ENCODE data around the gene FAM219B.

Gene FAM219B

GRCh38 chr15:74908635-74909034 lies 2.0 kb upstream of the FAM219B start:
- H3K27ac ChIP-seq: no peak overlapping the region
- H3K4me3 ChIP-seq: no peak overlapping the region
- H3K9ac ChIP-seq (ENCODE audit: insufficient read length): no peak overlapping the region
- no peak for DNase-seq (ENCODE audit: low read depth, low spot score)
- H3K36me3 ChIP-seq (ENCODE audit: insufficient read depth, low read length): peaks cover 36% of the 10 kb centered on the region
- H3K9me3 ChIP-seq (ENCODE audit: low read depth, low read length): no peaks in the 10 kb centered on the region
- TF ChIP-seq POLR2AphosphoS5 (IDR thresholded peaks at IDR 0.05; ENCODE audit: borderline replicate concordance, low read depth, low read length) (no peak), EZH2 (IDR thresholded peaks at IDR 0.05) (no peak), FOXP2 (optimal IDR thresholded peaks at IDR 0.05; ENCODE audit: control extremely low read depth, extremely low read length, insufficient read depth) (no peak)

GRCh38 chr15:74907163-74907870 lies 666 bp upstream of the FAM219B start:
- H3K36me3 ChIP-seq (ENCODE audit: insufficient read depth, low read length): peaks cover 35% of the 10 kb centered on the region
- H3K9me3 ChIP-seq (ENCODE audit: low read depth, low read length): no peaks in the 10 kb centered on the region
- DNase-seq (ENCODE audit: low read depth, low spot score): no peak
- H3K27ac ChIP-seq: peak overlapping the region; percentile 82
- no peak for TF ChIP-seq EZH2 (IDR thresholded peaks at IDR 0.05)
- TF ChIP-seq POLR2AphosphoS5 (IDR thresholded peaks at IDR 0.05; ENCODE audit: borderline replicate concordance, low read depth, low read length): no peak
- no peak for TF ChIP-seq FOXP2 (optimal IDR thresholded peaks at IDR 0.05; ENCODE audit: control extremely low read depth, extremely low read length, insufficient read depth)
- H3K9ac ChIP-seq (ENCODE audit: insufficient read length): peak overlapping the region; percentile 84
- peak overlapping the region; percentile 87 for H3K4me3 ChIP-seq

GRCh38 chr15:74906067-74906449 lies 593 bp downstream of the FAM219B start:
- Histone ChIP-seq H3K9ac (ENCODE audit: insufficient read length) (peak overlapping the region; percentile 84), H3K27ac (peak overlapping the region; percentile 82), H3K4me3 (peak overlapping the region; percentile 87), H3K9me3 (ENCODE audit: low read depth, low read length) (no peaks in the 10 kb centered on the region), H3K36me3 (ENCODE audit: insufficient read depth, low read length) (peaks cover 39% of the 10 kb centered on the region)
- TF ChIP-seq FOXP2 (optimal IDR thresholded peaks at IDR 0.05; ENCODE audit: control extremely low read depth, extremely low read length, insufficient read depth) (no peak), EZH2 (IDR thresholded peaks at IDR 0.05) (no peak), POLR2AphosphoS5 (IDR thresholded peaks at IDR 0.05; ENCODE audit: borderline replicate concordance, low read depth, low read length) (no peak)
- DNase-seq (ENCODE audit: low read depth, low spot score): no peak

GRCh38 chr15:74904190-74904805 lies 2.4 kb downstream of the FAM219B start:
- no peak overlapping the region for H3K9ac ChIP-seq (ENCODE audit: insufficient read length)
- H3K27ac ChIP-seq: 0 out of 2 replicates have a peak overlapping the region, but pooled peaks have one; percentile 26
- no peak overlapping the region for H3K4me3 ChIP-seq
- no peak for DNase-seq (ENCODE audit: low read depth, low spot score)
- H3K9me3 ChIP-seq (ENCODE audit: low read depth, low read length): no peaks in the 10 kb centered on the region
- TF ChIP-seq POLR2AphosphoS5 (IDR thresholded peaks at IDR 0.05; ENCODE audit: borderline replicate concordance, low read depth, low read length) (no peak), EZH2 (IDR thresholded peaks at IDR 0.05) (no peak), FOXP2 (optimal IDR thresholded peaks at IDR 0.05; ENCODE audit: control extremely low read depth, extremely low read length, insufficient read depth) (no peak)
- peaks cover 52% of the 10 kb centered on the region for H3K36me3 ChIP-seq (ENCODE audit: insufficient read depth, low read length)

- Histone ChIP-seq H3K4me3 (no peak overlapping the region), H3K9ac (ENCODE audit: insufficient read length) (no peak overlapping the region), H3K27ac (0 out of 2 replicates have a peak overlapping the region, but pooled peaks have one; percentile 26), H3K9me3 (ENCODE audit: low read depth, low read length) (no peaks in the 10 kb centered on the region), H3K36me3 (ENCODE audit: insufficient read depth, low read length) (peaks cover 58% of the 10 kb centered on the region)
- DNase-seq (ENCODE audit: low read depth, low spot score): no peak
- TF ChIP-seq POLR2AphosphoS5 (IDR thresholded peaks at IDR 0.05; ENCODE audit: borderline replicate concordance, low read depth, low read length): no peak
- no peak for TF ChIP-seq FOXP2 (optimal IDR thresholded peaks at IDR 0.05; ENCODE audit: control extremely low read depth, extremely low read length, insufficient read depth)
- TF ChIP-seq EZH2 (IDR thresholded peaks at IDR 0.05): no peak
Observed at GRCh38 chr15:74903676-74904075, 3.0 kb downstream of the FAM219B start.

- no peak for TF ChIP-seq EZH2 (IDR thresholded peaks at IDR 0.05)
- no peak for TF ChIP-seq POLR2AphosphoS5 (IDR thresholded peaks at IDR 0.05; ENCODE audit: borderline replicate concordance, low read depth, low read length)
- TF ChIP-seq FOXP2 (optimal IDR thresholded peaks at IDR 0.05; ENCODE audit: control extremely low read depth, extremely low read length, insufficient read depth): no peak
- Histone ChIP-seq H3K9ac (ENCODE audit: insufficient read length) (no peak overlapping the region), H3K27ac (peak overlapping the region; percentile 4; the same call in 1 of the 2 replicates), H3K4me3 (no peak overlapping the region), H3K36me3 (ENCODE audit: insufficient read depth, low read length) (peaks cover 62% of the 10 kb centered on the region), H3K9me3 (ENCODE audit: low read depth, low read length) (no peaks in the 10 kb centered on the region)
- no peak for DNase-seq (ENCODE audit: low read depth, low spot score)
Observed at GRCh38 chr15:74902295-74903075, 4.2 kb downstream of the FAM219B start.

GRCh38 chr15:74901612-74902063 lies 5.0 kb downstream of the FAM219B start:
- peak; percentile 40 for DNase-seq (ENCODE audit: low read depth, low spot score)
- Histone ChIP-seq H3K4me3 (no peak overlapping the region), H3K9ac (ENCODE audit: insufficient read length) (no peak overlapping the region), H3K36me3 (ENCODE audit: insufficient read depth, low read length) (peaks cover 62% of the 10 kb centered on the region), H3K27ac (peak overlapping the region; percentile 4; the same call in 1 of the 2 replicates), H3K9me3 (ENCODE audit: low read depth, low read length) (no peaks in the 10 kb centered on the region)
- TF ChIP-seq EZH2 (IDR thresholded peaks at IDR 0.05) (no peak), POLR2AphosphoS5 (IDR thresholded peaks at IDR 0.05; ENCODE audit: borderline replicate concordance, low read depth, low read length) (no peak), FOXP2 (optimal IDR thresholded peaks at IDR 0.05; ENCODE audit: control extremely low read depth, extremely low read length, insufficient read depth) (no peak)

GRCh38 chr15:74897300-74897701 lies 9.3 kb downstream of the FAM219B start:
- H3K9me3 ChIP-seq (ENCODE audit: low read depth, low read length): no peaks in the 10 kb centered on the region
- no peak overlapping the region for H3K9ac ChIP-seq (ENCODE audit: insufficient read length)
- H3K4me3 ChIP-seq: no peak overlapping the region
- no peak overlapping the region for H3K27ac ChIP-seq
- H3K36me3 ChIP-seq (ENCODE audit: insufficient read depth, low read length): peaks cover 48% of the 10 kb centered on the region
- DNase-seq (ENCODE audit: low read depth, low spot score): no peak
- TF ChIP-seq EZH2 (IDR thresholded peaks at IDR 0.05): no peak
- TF ChIP-seq POLR2AphosphoS5 (IDR thresholded peaks at IDR 0.05; ENCODE audit: borderline replicate concordance, low read depth, low read length): no peak; the same call in 1 of the 2 replicates
- no peak for TF ChIP-seq FOXP2 (optimal IDR thresholded peaks at IDR 0.05; ENCODE audit: control extremely low read depth, extremely low read length, insufficient read depth)

All from SK-N-MC (cell line).